ENCODE data around the gene ARID5B.

The ARID5B gene

GRCh38 chr10:62095181-62096122 lies 194.0 kb downstream of the ARID5B start:
- no peak overlapping the region for H3K9ac ChIP-seq
- no peaks in the 10 kb centered on the region for H3K79me2 ChIP-seq
- no peak for TF ChIP-seq CTCF (IDR thresholded peaks at IDR 0.05)
- no peaks in the 10 kb centered on the region for H3K4me1 ChIP-seq
- no peak overlapping the region for H2AFZ ChIP-seq
- H3K4me2 ChIP-seq (ENCODE audit: low read length), result no peak overlapping the region
- H3K9me3 ChIP-seq (ENCODE audit: control insufficient read depth, low read length), result no peaks in the 10 kb centered on the region
- no peaks in the 10 kb centered on the region for H3K36me3 ChIP-seq (ENCODE audit: control insufficient read depth, insufficient read depth, low read length)
- H3K4me3 ChIP-seq (ENCODE audit: low read depth, low read length), result no peak overlapping the region
- no peak overlapping the region for H3K27ac ChIP-seq
- no peaks in the 10 kb centered on the region for H3K27me3 ChIP-seq (ENCODE audit: control insufficient read depth, insufficient read depth, low read length)

- Histone ChIP-seq H3K4me2 (ENCODE audit: low read length) (no peak overlapping the region), H3K9me3 (ENCODE audit: control insufficient read depth, low read length) (no peaks in the 10 kb centered on the region), H2AFZ (no peak overlapping the region), H3K27me3 (ENCODE audit: control insufficient read depth, insufficient read depth, low read length) (no peaks in the 10 kb centered on the region), H3K4me1 (no peaks in the 10 kb centered on the region), H3K27ac (no peak overlapping the region), H3K79me2 (no peaks in the 10 kb centered on the region), H3K4me3 (ENCODE audit: low read depth, low read length) (no peak overlapping the region), H3K9ac (no peak overlapping the region), H3K36me3 (ENCODE audit: control insufficient read depth, insufficient read depth, low read length) (no peaks in the 10 kb centered on the region)
- no peak for TF ChIP-seq CTCF (IDR thresholded peaks at IDR 0.05)
Measured at GRCh38 chr10:62096256-62096933, 194.9 kb downstream of the ARID5B start.

GRCh38 chr10:62098278-62099121 lies 197.0 kb downstream of the ARID5B start:
- Histone ChIP-seq H3K4me3 (ENCODE audit: low read depth, low read length) (no peak overlapping the region), H3K4me2 (ENCODE audit: low read length) (no peak overlapping the region), H3K27ac (no peak overlapping the region), H3K4me1 (no peaks in the 10 kb centered on the region), H3K27me3 (ENCODE audit: control insufficient read depth, insufficient read depth, low read length) (no peaks in the 10 kb centered on the region), H3K9ac (no peak overlapping the region), H3K79me2 (no peaks in the 10 kb centered on the region), H2AFZ (no peak overlapping the region), H3K9me3 (ENCODE audit: control insufficient read depth, low read length) (no peaks in the 10 kb centered on the region), H3K36me3 (ENCODE audit: control insufficient read depth, insufficient read depth, low read length) (no peaks in the 10 kb centered on the region)
- no peak for TF ChIP-seq CTCF (IDR thresholded peaks at IDR 0.05)

- H2AFZ ChIP-seq, result no peak overlapping the region
- no peaks in the 10 kb centered on the region for H3K36me3 ChIP-seq (ENCODE audit: control insufficient read depth, insufficient read depth, low read length)
- no peak for TF ChIP-seq CTCF (IDR thresholded peaks at IDR 0.05)
- no peak overlapping the region for H3K27ac ChIP-seq
- no peak overlapping the region for H3K4me2 ChIP-seq (ENCODE audit: low read length)
- no peaks in the 10 kb centered on the region for H3K27me3 ChIP-seq (ENCODE audit: control insufficient read depth, insufficient read depth, low read length)
- no peaks in the 10 kb centered on the region for H3K4me1 ChIP-seq
- no peak overlapping the region for H3K9ac ChIP-seq
- H3K79me2 ChIP-seq, result no peaks in the 10 kb centered on the region
- H3K4me3 ChIP-seq (ENCODE audit: low read depth, low read length), result no peak overlapping the region
- H3K9me3 ChIP-seq (ENCODE audit: control insufficient read depth, low read length), result no peaks in the 10 kb centered on the region
Measured at GRCh38 chr10:62099299-62099698, 197.8 kb downstream of the ARID5B start.

Data from parathyroid adenoma (tissue), 2 donors.